Stimulated activated CD4-positive, alpha-beta T cell treated with anti-CD3 and anti-CD28 coated beads, Interleukin-1b, Interleukin-23, amount 100 ng/mL, for 4 hours (primary cell): ENCODE measurements around the gene RPUSD3.

Experiments
- DNase-seq, 2 donors: peaks; one replicate each; pipeline ENCODE4 v3.0.0-alpha.2; 2020; ENCODE audit warnings: low read depth in 2 of 2

The RPUSD3 gene

GRCh38 chr3:9834520-9835380 lies 9.1 kb downstream of the RPUSD3 start:
- DNase-seq, result no peak

- no peak for DNase-seq
Observed at GRCh38 chr3:9833078-9833477, 10.7 kb downstream of the RPUSD3 start.

- no peak for DNase-seq
Observed at GRCh38 chr3:9831253-9831652, 12.6 kb downstream of the RPUSD3 start.

- DNase-seq, result no peak
Observed at GRCh38 chr3:9828801-9829755, 14.7 kb downstream of the RPUSD3 start.

GRCh38 chr3:9826815-9827573 lies 16.8 kb downstream of the RPUSD3 start:
- no peak for DNase-seq

- no peak for DNase-seq
Observed at GRCh38 chr3:9825451-9826040, 18.3 kb downstream of the RPUSD3 start.

- no peak for DNase-seq
Observed at GRCh38 chr3:9820946-9821345, 22.9 kb downstream of the RPUSD3 start.

- DNase-seq, result no peak
Observed at GRCh38 chr3:9820543-9820942, 23.3 kb downstream of the RPUSD3 start.

GRCh38 chr3:9818666-9819335 lies 25.0 kb downstream of the RPUSD3 start:
- DNase-seq, result no peak

- no peak for DNase-seq
Observed at GRCh38 chr3:9817436-9817835, 26.4 kb downstream of the RPUSD3 start.

- no peak for DNase-seq
Observed at GRCh38 chr3:9815986-9816385, 27.8 kb downstream of the RPUSD3 start.

GRCh38 chr3:9812870-9813483 lies 30.8 kb downstream of the RPUSD3 start:
- no peak for DNase-seq

GRCh38 chr3:9810846-9811245 lies 33.0 kb downstream of the RPUSD3 start:
- no peak for DNase-seq

GRCh38 chr3:9810433-9810770 lies 33.4 kb downstream of the RPUSD3 start:
- no peak for DNase-seq

- peak in 1 of 2 donors; percentile 39 for DNase-seq
Observed at GRCh38 chr3:9809615-9810432, 34.0 kb downstream of the RPUSD3 start, which contains the start of gene TTLL3. TSS of gene TTLL3 (plus strand) at chr3:9810262. CDS start at chr3:9810662, 400 bp downstream.

GRCh38 chr3:9809239-9809614 lies 34.6 kb downstream of the RPUSD3 start:
- no peak for DNase-seq

- peak; percentile 23 to 27 for DNase-seq
Observed at GRCh38 chr3:9808345-9809037, 35.3 kb downstream of the RPUSD3 start.

- DNase-seq, result no peak
Observed at GRCh38 chr3:9807981-9808344, 35.8 kb downstream of the RPUSD3 start.
